Parathyroid adenoma (tissue), 2 donors: ENCODE results near the gene ZNF761.
"Not testable (repeated sequence)": the region's sequence is repeated elsewhere in the genome, so short reads cannot be mapped to it uniquely, and the experiment has no call there.

ENCODE experiments used
- H2AFZ ChIP-seq: fragments of 300-600 bp; sonication (generic); one replicate; pipeline ENCODE4 v1.7.0; 2017; ENCODE audit warnings: antibody characterized with exemption, mild to moderate bottlenecking
- H3K27ac ChIP-seq: fragments of 300-600 bp; sonication (generic); one replicate; pipeline ENCODE4 v1.7.0; 2017
- H3K27me3 ChIP-seq: fragments of 300-600 bp; sonication (generic); one replicate; pipeline ENCODE4 v1.7.0; 2017; ENCODE audit warnings: low read length; ENCODE audit not compliant: control insufficient read depth, insufficient read depth
- H3K36me3 ChIP-seq: fragments of 300-600 bp; sonication (generic); one replicate; pipeline ENCODE4 v1.7.0; 2017; ENCODE audit warnings: low read length; ENCODE audit not compliant: control insufficient read depth, insufficient read depth
- H3K4me1 ChIP-seq: fragments of 300-600 bp; sonication (generic); one replicate; pipeline ENCODE4 v1.7.0; 2017; ENCODE audit warnings: control low read depth
- H3K4me2 ChIP-seq: fragments of 300-600 bp; sonication (generic); one replicate; pipeline ENCODE4 v1.7.0; 2017; ENCODE audit warnings: low read length
- H3K4me3 ChIP-seq: fragments of 300-600 bp; sonication (generic); one replicate; pipeline ENCODE4 v1.7.0; 2017; ENCODE audit warnings: low read depth, low read length
- H3K79me2 ChIP-seq: fragments of 300-600 bp; sonication (generic); one replicate; pipeline ENCODE4 v1.7.0; 2017; ENCODE audit warnings: control low read depth
- H3K9ac ChIP-seq: fragments of 300-600 bp; sonication (generic); one replicate; pipeline ENCODE4 v1.7.0; 2017; ENCODE audit warnings: mild to moderate bottlenecking
- H3K9me3 ChIP-seq: fragments of 300-600 bp; sonication (generic); one replicate; pipeline ENCODE4 v1.7.0; 2017; ENCODE audit warnings: low read length; ENCODE audit not compliant: control insufficient read depth
- TF ChIP-seq, protein P1 (sequence below): fragments of 300-600 bp; sonication (generic); IDR thresholded peaks from one replicate; pipeline ENCODE4 v1.7.0; 2017; ENCODE audit warnings: antibody characterized with exemption, mild to moderate bottlenecking
- donor health status: primary hyperparathyroidism.

ZNF761 gene

DNA sequence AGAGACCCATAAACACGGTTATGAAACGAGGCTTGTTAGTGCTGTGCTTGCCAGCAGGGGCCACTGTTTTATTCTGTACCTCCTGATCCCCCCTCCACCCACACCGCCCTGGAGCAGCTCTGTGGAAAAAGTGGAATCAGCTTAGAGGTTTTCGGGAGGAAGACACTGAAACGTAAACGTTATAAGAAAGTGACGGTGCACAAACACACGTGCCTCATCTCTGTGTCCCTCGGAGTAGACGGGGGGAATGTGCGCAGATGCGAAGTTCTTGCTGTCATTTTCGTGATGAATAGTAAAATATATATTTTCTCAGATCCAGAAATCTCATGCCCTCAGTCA is 72.5 kb downstream of the ZNF761 start:
- H3K9ac ChIP-seq, H3K36me3 ChIP-seq, H3K4me1 ChIP-seq, H3K27me3 ChIP-seq, H3K79me2 ChIP-seq, H3K9me3 ChIP-seq: not testable (repeated sequence)
- TF ChIP-seq, protein P1, sequence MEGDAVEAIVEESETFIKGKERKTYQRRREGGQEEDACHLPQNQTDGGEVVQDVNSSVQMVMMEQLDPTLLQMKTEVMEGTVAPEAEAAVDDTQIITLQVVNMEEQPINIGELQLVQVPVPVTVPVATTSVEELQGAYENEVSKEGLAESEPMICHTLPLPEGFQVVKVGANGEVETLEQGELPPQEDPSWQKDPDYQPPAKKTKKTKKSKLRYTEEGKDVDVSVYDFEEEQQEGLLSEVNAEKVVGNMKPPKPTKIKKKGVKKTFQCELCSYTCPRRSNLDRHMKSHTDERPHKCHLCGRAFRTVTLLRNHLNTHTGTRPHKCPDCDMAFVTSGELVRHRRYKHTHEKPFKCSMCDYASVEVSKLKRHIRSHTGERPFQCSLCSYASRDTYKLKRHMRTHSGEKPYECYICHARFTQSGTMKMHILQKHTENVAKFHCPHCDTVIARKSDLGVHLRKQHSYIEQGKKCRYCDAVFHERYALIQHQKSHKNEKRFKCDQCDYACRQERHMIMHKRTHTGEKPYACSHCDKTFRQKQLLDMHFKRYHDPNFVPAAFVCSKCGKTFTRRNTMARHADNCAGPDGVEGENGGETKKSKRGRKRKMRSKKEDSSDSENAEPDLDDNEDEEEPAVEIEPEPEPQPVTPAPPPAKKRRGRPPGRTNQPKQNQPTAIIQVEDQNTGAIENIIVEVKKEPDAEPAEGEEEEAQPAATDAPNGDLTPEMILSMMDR, result peak; percentile 36
- Histone ChIP-seq H2AFZ (peak overlapping the region; percentile 39), H3K4me2 (peak overlapping the region; percentile 70), H3K4me3 (peak overlapping the region; percentile 41), H3K27ac (peak overlapping the region; percentile 53)

DNA sequence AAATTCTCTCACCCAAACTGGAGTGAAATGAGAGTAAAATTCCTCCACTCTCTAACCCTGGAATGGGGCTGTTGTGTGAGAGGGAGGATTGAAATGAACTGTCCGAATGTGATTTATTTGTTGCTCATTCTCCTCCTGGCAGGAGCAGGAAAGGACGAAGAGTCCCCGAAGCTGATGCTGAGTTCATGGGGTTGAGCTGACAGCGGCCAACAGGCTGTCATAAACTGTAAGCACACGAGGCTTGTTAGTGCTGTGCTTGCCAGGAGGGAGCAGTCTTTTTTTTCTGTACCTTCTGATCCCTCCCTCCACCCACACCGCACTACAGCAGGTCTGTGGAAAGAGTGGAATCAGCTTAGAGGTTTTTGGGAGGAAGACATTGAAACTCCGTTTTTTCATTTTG is 73.1 kb downstream of the ZNF761 start:
- TF ChIP-seq, protein P1, result no peak
- Histone ChIP-seq H3K79me2 (no peaks in the 10 kb centered on the region), H3K27ac (no peak overlapping the region), H3K27me3 (no peaks in the 10 kb centered on the region), H3K4me2 (peak overlapping the region; percentile 70), H3K4me1 (peaks cover 9% of the 10 kb centered on the region), H2AFZ (peak overlapping the region; percentile 39), H3K9ac (no peak overlapping the region), H3K36me3 (no peaks in the 10 kb centered on the region), H3K9me3 (no peaks in the 10 kb centered on the region), H3K4me3 (peak overlapping the region; percentile 41)

DNA sequence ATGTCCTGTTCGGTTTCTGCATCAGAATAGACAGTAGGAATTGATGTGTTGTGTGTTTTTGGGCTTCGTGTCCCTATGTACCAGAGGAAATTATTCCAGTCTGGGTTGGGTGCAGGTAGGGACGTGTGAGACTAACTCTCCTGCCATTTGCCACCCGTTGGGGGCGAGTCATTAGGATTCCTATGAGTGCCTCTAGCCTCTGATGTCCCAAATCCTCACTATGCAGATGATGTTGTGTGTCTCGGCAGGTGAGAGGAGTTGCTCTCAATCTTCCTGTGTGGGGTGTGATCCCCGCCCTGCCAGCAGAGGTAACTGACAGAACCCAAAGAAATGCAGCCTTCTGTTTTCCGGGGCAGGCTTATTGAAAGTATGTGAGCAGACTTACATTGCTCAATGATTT is 74.9 kb downstream of the ZNF761 start:
- H3K79me2 ChIP-seq, result no peaks in the 10 kb centered on the region
- no peak overlapping the region for H2AFZ ChIP-seq
- TF ChIP-seq, protein P1, result no peak
- H3K4me1 ChIP-seq, result peaks cover 9% of the 10 kb centered on the region
- H3K9ac ChIP-seq, result no peak overlapping the region
- no peaks in the 10 kb centered on the region for H3K9me3 ChIP-seq
- H3K27me3 ChIP-seq, result no peaks in the 10 kb centered on the region
- H3K4me2 ChIP-seq, result no peak overlapping the region
- H3K36me3 ChIP-seq, result no peaks in the 10 kb centered on the region
- no peak overlapping the region for H3K27ac ChIP-seq
- H3K4me3 ChIP-seq, result no peak overlapping the region
